Colon (tissue), 2 donors: ENCODE data around the gene H6PD.

Experiments used
- FAIRE-seq: peaks from 2 replicates; lab custom pipeline; 2012; peaks lifted over from hg19 to GRCh38; lab: Jason Lieb, UNC
- donor health status: control.
- donor health status: control.

Gene H6PD

GRCh38 chr1:9278585-9279153, 44.1 kb downstream of the H6PD start:
- FAIRE-seq = no peak

- no peak for FAIRE-seq
These were observed 44.7 kb downstream of the H6PD start for GRCh38 chr1:9279172-9279840.

- FAIRE-seq = no peak
These were observed 45.7 kb downstream of the H6PD start for GRCh38 chr1:9280015-9280860.

- FAIRE-seq = no peak
These were observed 46.7 kb downstream of the H6PD start for GRCh38 chr1:9281071-9281827.

GRCh38 chr1:9281908-9282695, 47.5 kb downstream of the H6PD start:
- no peak for FAIRE-seq

- FAIRE-seq = no peak
These were observed 48.1 kb downstream of the H6PD start for GRCh38 chr1:9282696-9282955.

GRCh38 chr1:9284061-9284460, 49.5 kb downstream of the H6PD start:
- peak; percentile 49 for FAIRE-seq

GRCh38 chr1:9286556-9286955, 52.0 kb downstream of the H6PD start:
- FAIRE-seq = no peak

GRCh38 chr1:9289090-9289534, 54.5 kb downstream of the H6PD start:
- FAIRE-seq = no peak

GRCh38 chr1:9289711-9290485, 55.3 kb downstream of the H6PD start:
- no peak for FAIRE-seq

GRCh38 chr1:9291914-9292360, 57.4 kb downstream of the H6PD start:
- no peak for FAIRE-seq

- FAIRE-seq = no peak
These were observed 58.0 kb downstream of the H6PD start, which contains the start of gene SPSB1 for GRCh38 chr1:9292361-9293240. Gene SPSB1 (plus strand): TSS chr1:9292894. CDS start chr1:9355892, 62,998 bp downstream.

- no peak for FAIRE-seq
These were observed 58.6 kb downstream of the H6PD start for GRCh38 chr1:9293241-9293532.

GRCh38 chr1:9293533-9294404, 59.2 kb downstream of the H6PD start:
- FAIRE-seq = no peak

- no peak for FAIRE-seq
These were observed 59.8 kb downstream of the H6PD start for GRCh38 chr1:9294405-9294773.

GRCh38 chr1:9294910-9295636, 60.5 kb downstream of the H6PD start:
- FAIRE-seq = no peak

- FAIRE-seq = no peak
These were observed 61.3 kb downstream of the H6PD start for GRCh38 chr1:9295884-9296283.

- FAIRE-seq = no peak
These were observed 62.3 kb downstream of the H6PD start for GRCh38 chr1:9296850-9297249.
